ENCODE data around the gene FOXA2.

DNA sequence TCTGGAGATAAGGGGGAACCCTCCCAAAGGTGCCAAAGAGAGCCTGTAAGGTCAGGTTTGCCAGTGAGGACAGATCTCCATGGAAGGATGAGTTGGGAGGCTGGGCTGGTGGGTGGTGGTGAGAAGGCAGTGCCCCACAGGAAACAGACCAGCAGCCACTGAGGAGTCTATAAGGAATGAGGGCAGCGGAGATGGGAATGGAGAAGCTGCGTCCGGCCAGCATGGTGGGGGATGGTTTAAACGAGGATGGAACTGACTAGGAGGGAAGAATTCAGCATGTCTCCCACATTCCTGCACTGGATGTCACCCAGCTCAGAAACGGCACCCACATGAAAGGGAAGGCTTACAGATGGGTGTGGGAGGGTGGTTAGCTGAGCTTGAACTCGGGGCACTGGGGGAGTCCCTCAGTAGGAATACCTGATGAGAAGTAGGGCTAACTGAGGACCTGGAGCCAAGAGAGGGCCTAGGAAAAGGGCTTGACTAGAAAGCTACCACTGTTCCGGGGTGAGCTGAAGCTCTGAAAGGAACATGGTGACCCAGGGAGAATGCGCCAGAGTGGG is 53.2 kb downstream of the FOXA2 start:
- TF ChIP-seq CTCF (IDR thresholded peaks at IDR 0.05): no peak
- TF ChIP-seq POLR2A (IDR thresholded peaks at IDR 0.05): no peak

All from thyroid gland (tissue), 4 donors.